GM06990 (cell line): ENCODE results near the gene SRGAP1.

ENCODE experiments used
- DNase-seq: peaks from one replicate; pipeline ENCODE4 v3.0.0-alpha.2; 2011; ENCODE audit not compliant: insufficient read length; ENCODE audit errors: extremely low read depth
- H3K27me3 ChIP-seq: replicated peaks from 2 replicates; pipeline ENCODE4 v1.6.0; 2011; ENCODE audit warnings: low read length; ENCODE audit not compliant: control insufficient read depth, insufficient read depth
- H3K36me3 ChIP-seq: 2 replicates; pipeline ENCODE4 v1.5.1; 2011; ENCODE audit warnings: low read length; ENCODE audit not compliant: control insufficient read depth, insufficient read depth
- H3K4me3 ChIP-seq: replicated peaks from 2 replicates; pipeline ENCODE4 v1.5.1; 2011; ENCODE audit warnings: low read depth, mild to moderate bottlenecking, control low read depth, low read length
- CTCF ChIP-seq: IDR thresholded peaks from 2 replicates; pipeline ENCODE4 v1.5.1; 2011; ENCODE audit warnings: low read length, control low read depth, mild to moderate bottlenecking, inconsistent platforms; ENCODE audit not compliant: insufficient read depth, poor library complexity, severe bottlenecking

The SRGAP1 gene

GRCh38 chr12:64137117-64137516 is 292.6 kb downstream of the SRGAP1 start:
- TF ChIP-seq CTCF = no peak
- H3K4me3 ChIP-seq = no peak overlapping the region
- H3K27me3 ChIP-seq = no peaks in the 10 kb centered on the region
- no peaks in the 10 kb centered on the region for H3K36me3 ChIP-seq
- DNase-seq = no peak

GRCh38 chr12:64139021-64139420 is 294.5 kb downstream of the SRGAP1 start:
- Histone ChIP-seq H3K4me3 (no peak overlapping the region), H3K36me3 (no peaks in the 10 kb centered on the region), H3K27me3 (no peaks in the 10 kb centered on the region)
- DNase-seq = no peak
- no peak for TF ChIP-seq CTCF

- Histone ChIP-seq H3K27me3 (no peaks in the 10 kb centered on the region), H3K4me3 (no peak overlapping the region), H3K36me3 (no peaks in the 10 kb centered on the region)
- no peak for DNase-seq
- TF ChIP-seq CTCF = no peak
These were observed 297.9 kb downstream of the SRGAP1 start for GRCh38 chr12:64142382-64142781.

- H3K4me3 ChIP-seq = no peak overlapping the region
- TF ChIP-seq CTCF = no peak
- H3K36me3 ChIP-seq = no peaks in the 10 kb centered on the region
- no peak for DNase-seq
- no peaks in the 10 kb centered on the region for H3K27me3 ChIP-seq
These were observed 298.3 kb downstream of the SRGAP1 start for GRCh38 chr12:64142784-64143183.

GRCh38 chr12:64145226-64145625 is 300.7 kb downstream of the SRGAP1 start:
- Histone ChIP-seq H3K36me3 (no peaks in the 10 kb centered on the region), H3K4me3 (no peak overlapping the region), H3K27me3 (no peaks in the 10 kb centered on the region)
- TF ChIP-seq CTCF = no peak
- DNase-seq = no peak

- no peak overlapping the region for H3K4me3 ChIP-seq
- no peak for DNase-seq
- H3K27me3 ChIP-seq = no peaks in the 10 kb centered on the region
- no peak for TF ChIP-seq CTCF
- no peaks in the 10 kb centered on the region for H3K36me3 ChIP-seq
These were observed 302.6 kb downstream of the SRGAP1 start for GRCh38 chr12:64147011-64147631.
